Hematopoietic multipotent progenitor cell treated with erythropoietin and hydrocortisone succinate and interleukin-3 and kit ligand, for 8 days (in vitro differentiated cells): ENCODE data around the gene NME7.
"Not testable (repeated sequence)": the region's sequence is repeated elsewhere in the genome, so short reads cannot be mapped to it uniquely, and the experiment has no call there.

Source experiments
- DNase-seq: peaks from one replicate; pipeline ENCODE4 v3.0.0-alpha.2; 2015

NME7 gene, protein sequence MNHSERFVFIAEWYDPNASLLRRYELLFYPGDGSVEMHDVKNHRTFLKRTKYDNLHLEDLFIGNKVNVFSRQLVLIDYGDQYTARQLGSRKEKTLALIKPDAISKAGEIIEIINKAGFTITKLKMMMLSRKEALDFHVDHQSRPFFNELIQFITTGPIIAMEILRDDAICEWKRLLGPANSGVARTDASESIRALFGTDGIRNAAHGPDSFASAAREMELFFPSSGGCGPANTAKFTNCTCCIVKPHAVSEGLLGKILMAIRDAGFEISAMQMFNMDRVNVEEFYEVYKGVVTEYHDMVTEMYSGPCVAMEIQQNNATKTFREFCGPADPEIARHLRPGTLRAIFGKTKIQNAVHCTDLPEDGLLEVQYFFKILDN

DNA sequence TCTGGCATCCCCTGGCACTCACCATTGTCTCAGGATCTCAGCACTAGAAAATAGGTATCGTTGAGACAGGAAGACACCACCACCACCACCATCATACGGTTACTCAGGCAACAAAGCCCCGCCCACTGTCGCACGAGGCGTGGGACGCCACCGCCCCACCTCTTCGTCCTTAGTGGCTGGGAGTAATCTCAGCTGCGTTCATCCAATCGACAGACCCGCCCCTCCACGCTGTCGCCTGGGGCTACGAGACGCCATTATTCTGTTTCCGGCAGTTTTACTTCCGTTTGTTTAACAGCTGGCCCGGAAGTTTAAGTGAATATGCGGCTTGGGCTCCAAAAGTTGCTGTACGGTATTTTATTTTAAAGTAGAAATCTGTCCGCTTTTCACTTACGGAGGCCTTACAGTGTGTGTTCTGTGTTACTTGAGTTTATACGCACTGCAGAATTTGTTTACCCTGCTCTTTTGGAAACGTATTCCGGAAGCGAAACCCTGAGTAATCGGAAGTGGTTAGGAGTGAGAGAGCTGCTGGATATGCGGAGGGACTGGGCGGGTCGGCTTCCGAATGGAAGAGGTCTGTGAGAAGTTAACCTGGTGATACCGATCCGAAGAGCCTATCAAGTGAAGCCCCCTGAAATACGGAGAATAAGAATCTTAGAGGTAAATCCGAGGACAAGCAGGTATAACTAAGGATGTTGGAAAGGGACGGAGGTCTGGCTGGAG is at the start of gene NME7, which contains the start of gene BLZF1:
Gene NME7, minus strand, starts transcription at position 112 of the 720 bp plus-strand sequence. Its CDS starts 87 bp downstream, at position 25.
Gene BLZF1, plus strand, starts transcription at position 510 of the 720 bp plus-strand sequence. CDS start 1,328 bp downstream, outside the sequence.
- peak; percentile 99 for DNase-seq

DNA sequence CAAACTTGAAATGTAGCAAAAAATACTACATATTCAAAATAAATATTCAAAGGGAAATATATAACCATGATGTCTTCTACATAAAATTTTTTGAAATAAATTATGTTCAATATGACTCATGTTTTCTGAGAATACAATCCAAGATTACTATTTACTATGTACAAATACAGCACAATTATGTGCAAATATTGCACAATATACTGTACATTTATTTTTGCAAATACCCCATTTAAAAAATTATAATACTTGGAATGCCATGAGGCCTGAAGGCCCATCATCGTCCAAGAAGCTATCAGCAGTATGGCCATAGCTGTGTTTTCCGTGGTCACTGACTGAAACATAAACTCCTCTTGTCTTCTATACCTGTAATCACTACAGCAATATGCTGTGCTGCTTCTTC is 47.4 kb upstream of the NME7 start:
- no peak for DNase-seq

DNA sequence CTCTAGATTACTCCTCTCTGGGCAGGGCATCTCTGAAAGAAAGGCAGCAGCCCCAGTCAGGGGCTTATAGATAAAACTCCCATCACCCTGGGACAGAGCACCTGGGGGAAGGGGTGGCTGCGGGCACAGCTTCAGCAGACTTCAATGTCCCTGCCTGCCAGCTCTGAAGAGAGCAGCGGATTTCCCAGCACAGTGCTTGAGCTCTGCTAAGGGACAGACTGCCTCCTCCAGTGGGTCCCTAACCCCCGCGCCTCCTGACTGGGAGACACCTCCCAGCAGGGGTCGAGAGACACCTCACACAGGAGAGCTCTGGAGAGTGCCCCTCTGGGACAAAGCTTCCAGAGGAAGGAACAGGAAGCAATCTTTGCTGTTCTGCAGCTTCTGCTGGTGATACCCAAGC is 40.7 kb upstream of the NME7 start:
- not testable (repeated sequence) for DNase-seq

DNA sequence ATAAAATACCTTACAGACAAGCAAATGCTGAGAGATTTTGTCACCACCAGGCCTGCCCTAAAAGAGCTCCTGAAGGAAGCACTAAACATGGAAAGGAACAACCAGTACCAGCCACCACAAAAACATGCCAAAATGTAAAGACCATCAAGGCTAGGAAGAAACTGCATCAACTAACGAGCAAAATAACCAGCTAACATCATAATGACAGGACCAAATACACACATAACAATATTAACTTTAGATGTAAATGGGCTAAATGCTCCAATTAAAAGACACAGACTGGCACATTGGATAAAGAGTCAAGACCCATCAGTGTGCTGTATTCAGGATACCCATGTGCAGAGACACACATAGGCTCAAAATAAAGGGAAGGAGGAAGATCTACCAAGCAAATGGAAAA is 35.0 kb upstream of the NME7 start:
- not testable (repeated sequence) for DNase-seq

DNA sequence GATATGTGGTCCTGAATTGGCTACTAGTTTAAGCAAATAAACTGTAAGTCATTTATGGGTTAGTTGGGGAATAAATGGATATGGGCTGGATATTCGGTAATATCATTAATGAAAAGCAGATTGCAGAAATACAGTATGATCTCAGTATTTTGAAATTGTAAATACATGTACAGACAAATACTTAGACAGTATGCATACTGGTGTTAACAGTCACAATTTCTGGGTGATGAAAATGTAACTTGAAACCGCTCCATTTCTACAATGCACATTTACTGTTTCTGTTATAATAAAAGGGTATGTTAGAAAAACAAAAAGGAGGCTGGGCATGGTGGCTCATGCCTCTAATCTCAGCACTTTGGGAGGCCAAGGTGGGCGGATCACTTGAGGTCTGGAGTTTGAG is 28.4 kb upstream of the NME7 start:
- no peak for DNase-seq

DNA sequence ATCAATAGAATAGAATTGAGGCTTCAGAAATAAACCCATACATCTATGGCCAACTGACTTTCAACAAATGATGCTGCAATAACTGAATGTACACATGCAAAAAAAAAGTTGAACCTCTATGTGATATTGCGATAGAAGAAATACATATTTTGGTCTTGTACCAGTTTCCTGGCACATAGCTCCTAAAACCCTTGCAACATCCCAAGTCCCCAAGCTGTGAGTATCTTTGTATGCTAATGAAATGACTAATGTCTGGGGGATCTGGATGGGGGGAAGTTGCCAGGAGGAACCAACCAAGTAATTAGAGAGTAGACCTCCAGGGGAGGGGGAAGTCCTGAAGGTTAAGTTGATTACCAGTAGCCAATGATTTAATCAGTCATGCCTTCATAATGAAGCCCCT is 24.8 kb upstream of the NME7 start:
- DNase-seq: no peak

DNA sequence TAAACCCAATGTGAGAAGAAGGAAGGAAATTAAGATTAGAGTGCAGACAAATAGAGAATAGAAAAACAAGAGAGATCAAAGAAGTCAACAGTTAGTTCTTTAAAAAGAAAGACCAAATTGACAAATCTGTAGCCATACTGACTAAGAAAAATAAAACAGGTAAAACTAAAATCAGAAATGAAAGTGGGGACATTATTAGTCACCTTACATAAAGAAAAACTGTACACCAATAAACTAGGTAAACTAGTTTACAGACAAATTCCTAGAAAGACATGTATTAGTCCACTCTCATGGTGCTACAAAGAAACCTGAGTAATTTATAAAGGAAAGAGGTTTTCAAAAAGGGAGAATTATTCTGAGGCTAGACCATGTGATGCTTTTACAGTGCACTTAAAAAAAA is 22.7 kb upstream of the NME7 start:
- DNase-seq: no peak

DNA sequence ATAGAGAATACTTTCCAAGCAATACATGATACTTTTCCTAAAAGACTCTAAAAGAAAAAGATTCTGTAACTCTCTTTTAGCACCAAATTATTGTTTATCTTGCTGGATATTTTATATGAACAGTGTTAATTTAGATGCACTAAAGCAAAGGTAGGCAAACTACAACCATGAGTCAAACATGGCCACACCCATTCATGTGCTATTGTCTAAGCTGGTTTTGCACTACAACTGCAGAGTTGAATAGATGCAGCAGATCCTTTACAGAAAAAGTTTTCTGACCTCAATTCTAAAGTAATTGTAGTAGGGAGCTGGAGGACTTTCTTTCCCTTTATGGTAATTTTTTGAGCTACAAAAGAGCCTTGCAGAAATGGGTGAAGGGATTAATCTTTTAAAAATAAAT is 19.8 kb upstream of the NME7 start:
- DNase-seq: no peak

DNA sequence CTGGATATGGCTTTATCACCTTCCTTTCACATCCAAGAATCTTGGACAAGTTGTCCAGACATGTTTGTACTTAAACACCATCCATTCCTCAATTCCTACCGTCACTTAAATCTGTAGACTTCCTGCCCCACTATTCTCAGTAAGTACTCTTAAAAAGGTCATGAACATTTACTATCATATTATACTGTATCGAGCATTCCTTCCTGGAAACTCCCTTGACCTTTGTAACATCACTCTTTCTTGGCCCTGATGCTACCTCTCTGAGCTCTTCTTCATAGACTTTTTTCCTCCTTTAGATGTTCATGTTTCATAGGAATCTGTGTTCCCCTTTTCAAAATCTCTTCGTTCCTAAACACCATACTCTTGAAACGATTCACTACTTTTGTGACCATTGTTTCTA is 15.9 kb upstream of the NME7 start:
- no peak for DNase-seq

DNA sequence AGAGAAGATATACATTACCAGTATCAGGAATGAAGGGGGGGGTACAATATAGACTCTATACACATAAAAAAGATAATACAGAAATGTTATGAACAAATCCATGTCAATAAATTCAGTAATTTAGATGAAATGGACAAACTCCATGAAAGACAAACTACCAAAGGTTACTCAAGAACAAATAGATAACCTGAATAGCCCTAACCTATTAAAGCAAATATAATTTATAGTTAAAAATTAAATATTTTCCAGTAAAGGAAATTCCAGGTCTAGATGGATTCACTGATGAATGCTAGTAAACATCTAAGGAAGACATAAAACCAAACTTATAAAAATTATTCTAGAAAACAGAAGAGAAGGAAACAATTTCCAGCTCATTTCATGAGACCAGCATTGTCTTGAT is 13.6 kb upstream of the NME7 start:
- DNase-seq: no peak

DNA sequence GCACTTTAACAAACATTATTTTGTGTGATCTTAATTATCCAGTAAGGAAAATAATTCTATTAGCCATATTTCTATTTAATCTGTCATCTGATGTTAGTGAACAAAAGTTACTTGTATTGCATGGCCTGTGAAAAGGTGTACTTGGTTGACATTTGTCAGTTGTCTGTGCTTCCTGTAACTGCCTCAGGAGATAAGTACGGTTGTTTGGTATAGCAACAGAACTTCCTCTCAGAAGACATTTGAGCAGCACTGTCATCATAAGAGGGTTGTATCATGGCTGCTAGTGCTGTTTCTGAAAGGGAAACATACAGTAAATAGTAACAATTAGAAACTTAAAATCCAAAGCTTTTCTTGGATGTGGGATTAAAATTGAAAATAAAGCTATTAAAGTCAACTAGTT is 3.8 kb upstream of the NME7 start:
- peak; percentile 77 for DNase-seq

DNA sequence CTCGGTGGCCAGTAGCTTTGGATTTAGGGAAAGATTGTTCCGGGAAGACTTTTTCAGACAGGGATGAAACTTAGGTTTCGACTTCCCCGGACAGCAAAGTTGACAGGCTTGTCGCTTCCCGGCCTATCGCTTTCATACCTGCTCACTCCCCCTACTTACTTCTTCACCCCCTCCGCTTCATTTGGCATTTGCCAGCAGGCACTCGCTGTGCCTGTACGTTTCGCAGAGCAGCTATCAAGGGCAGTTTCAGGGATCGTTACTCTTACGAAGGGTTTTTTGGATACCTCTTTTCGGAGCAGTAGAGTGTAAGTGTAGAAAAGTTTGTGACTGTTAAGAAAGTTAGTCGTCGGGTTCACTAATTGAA is 791 bp upstream of the NME7 start:
- peak; percentile 49 for DNase-seq

DNA sequence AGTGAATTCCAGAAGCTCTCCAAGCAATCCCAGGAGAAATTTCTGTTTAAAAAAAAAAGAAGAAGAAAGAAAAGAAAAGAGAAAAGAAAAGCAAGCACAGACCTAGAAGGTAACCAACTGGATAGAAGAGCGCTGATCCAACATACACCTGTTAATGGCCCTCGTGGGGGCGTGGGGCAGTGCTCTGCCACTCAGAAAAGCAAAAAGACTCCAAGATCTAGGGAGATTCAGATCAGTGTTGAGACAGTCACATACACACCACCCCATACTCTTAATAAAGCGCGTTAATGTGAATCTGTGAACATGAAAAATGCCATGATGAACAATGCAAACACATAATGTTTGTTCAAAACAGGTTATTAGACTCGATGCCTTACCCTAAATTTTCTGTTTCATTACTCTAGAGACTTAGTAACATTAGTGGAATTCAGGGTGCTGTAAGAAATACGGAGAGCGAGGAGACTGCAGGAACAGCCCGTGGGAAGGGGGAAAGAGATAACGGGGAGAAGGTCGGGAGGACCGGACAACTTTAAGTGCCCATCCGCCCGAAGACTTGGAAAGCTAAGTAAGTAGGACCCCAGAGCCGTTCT is 406 bp downstream of the NME7 start:
- DNase-seq: no peak

DNA sequence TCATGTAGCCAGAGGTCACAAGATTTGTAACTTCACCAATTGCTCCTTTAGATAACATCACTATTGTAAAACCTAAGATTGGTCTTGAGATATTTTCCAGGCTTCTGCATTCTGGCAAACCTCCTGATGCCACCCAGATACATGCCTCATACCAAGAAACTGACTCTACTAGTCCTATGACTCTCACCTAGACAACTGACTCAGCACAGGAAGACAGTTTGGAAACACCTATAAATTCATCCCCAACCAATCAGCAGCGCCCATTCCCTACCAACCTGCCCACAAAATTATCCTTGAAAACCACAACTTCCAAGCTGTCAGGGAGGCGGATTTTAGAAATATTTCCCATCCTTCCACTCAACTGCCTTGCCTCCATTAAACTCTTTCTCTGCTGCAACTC is 2.6 kb downstream of the NME7 start:
- no peak for DNase-seq

DNA sequence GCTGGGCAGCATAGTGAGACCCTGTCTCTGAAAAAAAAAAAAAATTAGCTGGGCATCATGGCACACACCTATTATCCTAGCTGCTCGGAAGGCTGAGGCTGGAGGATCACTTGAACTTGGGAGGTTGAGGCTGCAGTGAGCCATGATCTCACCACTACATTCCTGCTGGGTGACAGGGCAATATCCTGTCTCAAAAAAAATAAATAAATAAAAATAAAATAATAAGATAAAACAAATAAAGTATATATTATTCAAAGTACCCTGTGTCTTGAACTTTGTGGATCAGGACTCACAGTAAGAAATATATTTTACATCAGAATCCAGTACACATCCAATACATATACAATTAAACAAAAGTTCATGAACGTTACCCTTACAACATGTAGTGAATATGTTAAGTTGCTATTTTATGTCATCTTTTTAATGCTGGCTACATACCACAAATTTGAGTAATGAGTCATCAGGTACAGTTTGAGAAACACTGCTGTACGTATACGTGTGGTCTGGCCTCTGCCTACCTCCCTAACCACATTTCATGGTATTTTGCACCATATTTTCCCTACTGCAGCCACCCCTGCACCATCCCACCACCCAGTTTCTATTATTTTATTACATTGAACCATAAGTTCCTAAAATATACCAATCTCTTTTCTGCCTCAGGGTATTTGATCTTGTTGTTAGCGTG is 4.4 kb downstream of the NME7 start:
- DNase-seq: no peak

DNA sequence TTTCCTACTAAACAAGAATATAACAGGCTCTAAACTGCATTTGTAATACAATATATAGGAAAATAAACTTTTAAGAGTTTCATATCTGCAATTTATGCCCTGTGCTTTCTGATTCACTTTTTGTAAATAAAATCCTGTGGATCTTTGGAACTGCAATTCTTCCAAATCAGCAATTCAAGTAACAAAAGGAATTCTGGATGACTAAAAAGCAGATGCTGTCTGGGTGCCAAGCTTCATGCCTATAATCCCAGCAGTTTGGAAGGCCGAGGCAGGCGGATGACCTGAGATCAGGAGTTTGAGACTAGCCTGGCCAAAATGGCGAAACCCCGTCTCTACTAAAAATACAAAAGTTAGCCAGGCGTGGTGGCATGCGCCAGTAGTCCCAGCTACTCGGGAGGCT is 6.3 kb downstream of the NME7 start:
- DNase-seq: no peak

DNA sequence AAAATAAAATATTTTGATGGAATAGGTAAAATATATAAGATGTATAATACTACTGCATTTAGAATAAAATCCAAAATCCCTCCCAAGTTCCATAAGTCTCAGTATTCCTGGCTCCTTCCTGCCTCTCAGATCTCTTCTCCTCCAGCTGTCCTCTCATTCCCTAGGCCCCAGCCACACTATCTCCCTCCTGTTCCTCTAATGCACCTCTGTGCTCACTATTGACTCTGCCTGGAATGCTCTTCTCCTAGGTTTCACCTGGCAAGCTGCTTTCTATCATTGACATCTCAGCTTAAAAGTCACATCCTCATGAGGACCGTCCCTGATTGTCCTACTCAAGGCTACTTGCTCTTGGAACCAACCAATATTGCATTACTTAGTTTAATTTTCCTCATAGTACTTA is 7.2 kb downstream of the NME7 start:
- DNase-seq: no peak

DNA sequence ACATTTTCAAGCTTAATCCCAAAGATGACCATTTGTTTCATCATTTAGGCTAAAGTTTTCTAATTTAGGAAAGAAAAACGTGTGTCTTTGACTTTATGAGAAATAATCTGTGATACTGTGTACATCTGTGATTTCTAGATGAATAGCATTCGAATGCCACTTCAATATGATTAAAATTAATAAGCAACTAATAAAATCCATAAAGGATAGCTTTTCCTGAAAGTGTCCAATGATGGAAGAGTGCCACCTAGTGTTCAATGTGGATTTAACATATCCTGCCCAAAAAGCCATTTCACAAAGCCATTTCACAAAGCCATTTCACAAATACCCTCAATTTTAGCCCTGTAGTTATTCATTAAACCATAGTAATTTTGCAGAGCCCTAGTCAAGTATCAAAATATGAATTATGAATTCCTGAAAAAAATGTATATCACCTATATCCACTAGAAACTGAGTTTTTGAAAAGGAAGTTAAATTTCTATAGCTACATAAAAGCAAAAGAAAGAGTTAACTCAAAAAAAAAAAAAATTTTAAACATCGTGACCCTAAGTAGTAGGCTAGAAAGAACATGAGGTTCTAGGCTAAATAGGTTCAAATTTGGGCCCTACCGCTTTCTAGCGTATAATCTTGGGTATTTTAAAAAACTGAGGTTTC is 19.1 kb downstream of the NME7 start:
- peak; percentile 84 for DNase-seq

DNA sequence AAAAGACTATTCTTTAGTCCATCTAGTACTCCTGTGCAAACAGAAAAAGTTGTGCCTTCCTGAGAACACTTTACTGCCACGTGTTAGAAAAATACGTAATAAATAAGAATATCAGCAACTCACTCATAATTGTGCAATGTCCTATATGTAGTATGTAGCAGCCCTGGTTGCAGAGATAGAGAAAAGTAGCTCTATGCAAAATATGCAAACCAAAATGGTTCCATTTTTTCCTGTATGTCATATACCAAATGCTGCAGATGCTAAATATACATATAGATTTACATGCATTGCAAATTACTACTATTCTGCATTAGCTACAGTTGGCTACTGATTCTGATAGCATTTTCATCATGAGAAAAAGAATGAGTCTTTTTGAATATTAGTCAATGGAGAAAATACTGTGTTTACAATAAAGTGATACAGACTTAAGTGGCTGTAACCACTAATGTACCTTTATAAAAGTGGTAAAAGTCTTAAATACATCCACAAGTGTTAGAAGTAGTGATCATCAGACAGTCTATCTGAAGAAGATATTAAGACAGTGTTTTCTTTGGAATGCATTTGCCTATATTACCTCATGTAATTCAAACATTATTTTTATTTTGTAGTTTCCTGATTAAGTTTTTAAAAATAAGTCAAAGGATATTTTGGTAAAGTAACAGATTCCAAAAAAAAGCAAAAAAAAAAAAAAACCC is 19.8 kb downstream of the NME7 start:
- no peak for DNase-seq

DNA sequence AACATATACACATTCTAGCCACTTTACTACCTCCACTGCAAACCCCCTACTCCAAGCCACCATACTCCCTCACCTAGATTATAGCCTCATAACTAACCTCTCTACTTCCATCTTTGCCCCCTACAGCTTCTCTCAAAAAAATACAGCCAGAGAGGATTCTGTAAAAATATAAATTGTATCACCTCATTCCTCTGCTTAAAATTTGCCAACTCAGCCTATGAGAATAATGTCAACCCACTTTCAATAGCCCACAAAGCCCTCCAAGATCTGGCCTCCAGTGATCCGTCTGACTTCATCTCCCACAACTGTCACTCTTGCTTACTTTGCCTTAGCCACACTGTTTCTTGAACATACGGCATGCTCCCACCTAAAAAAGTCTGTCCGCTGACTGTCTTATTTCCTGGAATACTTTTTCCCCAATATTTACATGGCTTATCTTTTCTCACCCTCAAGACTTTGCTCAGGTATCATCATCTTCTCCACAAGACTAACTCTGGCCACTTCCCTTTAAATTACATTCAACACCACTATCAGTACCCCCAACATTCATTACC is 21.5 kb downstream of the NME7 start:
- no peak for DNase-seq

DNA sequence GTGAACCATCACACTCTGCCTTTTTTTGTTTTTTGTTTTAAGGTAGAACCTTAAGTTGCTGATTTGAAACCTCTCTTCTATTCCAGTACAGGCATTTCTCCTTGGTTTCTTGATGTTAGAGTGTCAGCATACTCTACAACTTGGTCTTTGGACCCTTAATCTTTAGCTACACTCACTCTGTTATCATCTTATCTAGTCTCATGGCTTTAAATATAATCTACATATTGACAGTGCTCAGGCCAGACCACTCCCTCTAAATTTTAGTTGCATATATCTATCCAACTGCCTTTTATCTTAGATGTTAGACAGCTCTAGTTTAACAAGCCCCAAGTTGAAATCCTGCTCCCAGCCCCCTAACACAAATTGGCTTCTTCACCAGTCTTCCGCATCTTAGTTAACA is 22.1 kb downstream of the NME7 start:
- DNase-seq: peak; percentile 69

DNA sequence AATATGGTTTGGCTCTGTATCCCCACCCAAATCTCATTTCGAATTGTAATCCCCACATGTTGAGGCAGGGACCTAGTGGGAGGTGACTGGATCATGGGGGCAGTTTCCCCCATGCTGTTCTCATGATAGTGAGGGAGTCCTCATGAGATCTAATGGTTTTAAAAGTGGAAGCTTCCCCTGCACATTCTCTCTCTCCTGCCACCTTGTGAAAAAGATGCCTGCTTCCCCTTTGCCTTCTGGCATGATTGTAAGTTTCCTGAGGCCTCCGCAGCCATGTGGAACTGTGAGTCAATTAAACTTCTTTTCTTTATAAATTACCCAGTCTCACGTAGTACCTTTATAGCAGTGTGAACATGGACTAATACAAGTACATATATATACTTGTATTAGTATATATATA is 25.5 kb downstream of the NME7 start:
- DNase-seq: not testable (repeated sequence)
